Esophagus muscularis mucosa (tissue), 3 donors: Measurements from ENCODE around the gene RAPH1.

Experiments
- CTCF ChIP-seq, 3 experiments: fragments of 200-600 bp in 2 of 3; fragments of 450-650 bp in 1 of 3; sonication (generic) in 2 of 3; IDR thresholded peaks; one replicate each; pipeline ENCODE4 v1.5.1; 2017 to 2019; ENCODE audit warnings: antibody characterized with exemption in 3 of 3, mild to moderate bottlenecking in 2 of 3, moderate library complexity in 1 of 3
- POLR2A ChIP-seq: fragments of 450-650 bp; IDR thresholded peaks from one replicate; pipeline ENCODE4 v1.6.1; 2017; ENCODE audit warnings: antibody characterized with exemption, moderate library complexity, mild to moderate bottlenecking, low read depth
- POLR2AphosphoS5 ChIP-seq, 2 donors: sonication (generic); formaldehyde crosslinking; IDR thresholded peaks; one replicate each; pipeline ENCODE4 v1.6.1; 2017; ENCODE audit warnings: antibody characterized with exemption in 2 of 2

GRCh38 chr2:203407496-203407895, 127.6 kb downstream of the RAPH1 start:
- TF ChIP-seq CTCF (IDR thresholded peaks at IDR 0.05) (no peak), POLR2A (no peak), POLR2AphosphoS5 (IDR thresholded peaks at IDR 0.05) (no peak)
